ENCODE results near the gene PKDCC. TPM values are rescaled to one million over a fixed set of nuclear protein-coding genes. Genes with fewer than 3 reads are reported as not detected.
A peak's percentile ranks its signal among the peaks of the same experiment; 100 is the strongest.

PKDCC gene
- total and polyA plus RNA-seq, 2 of the 8 experiments (the other 6 are each of a cell fraction or from before 2014, with no cell fraction given) = 49.9 to 80.1 TPM

DNA sequence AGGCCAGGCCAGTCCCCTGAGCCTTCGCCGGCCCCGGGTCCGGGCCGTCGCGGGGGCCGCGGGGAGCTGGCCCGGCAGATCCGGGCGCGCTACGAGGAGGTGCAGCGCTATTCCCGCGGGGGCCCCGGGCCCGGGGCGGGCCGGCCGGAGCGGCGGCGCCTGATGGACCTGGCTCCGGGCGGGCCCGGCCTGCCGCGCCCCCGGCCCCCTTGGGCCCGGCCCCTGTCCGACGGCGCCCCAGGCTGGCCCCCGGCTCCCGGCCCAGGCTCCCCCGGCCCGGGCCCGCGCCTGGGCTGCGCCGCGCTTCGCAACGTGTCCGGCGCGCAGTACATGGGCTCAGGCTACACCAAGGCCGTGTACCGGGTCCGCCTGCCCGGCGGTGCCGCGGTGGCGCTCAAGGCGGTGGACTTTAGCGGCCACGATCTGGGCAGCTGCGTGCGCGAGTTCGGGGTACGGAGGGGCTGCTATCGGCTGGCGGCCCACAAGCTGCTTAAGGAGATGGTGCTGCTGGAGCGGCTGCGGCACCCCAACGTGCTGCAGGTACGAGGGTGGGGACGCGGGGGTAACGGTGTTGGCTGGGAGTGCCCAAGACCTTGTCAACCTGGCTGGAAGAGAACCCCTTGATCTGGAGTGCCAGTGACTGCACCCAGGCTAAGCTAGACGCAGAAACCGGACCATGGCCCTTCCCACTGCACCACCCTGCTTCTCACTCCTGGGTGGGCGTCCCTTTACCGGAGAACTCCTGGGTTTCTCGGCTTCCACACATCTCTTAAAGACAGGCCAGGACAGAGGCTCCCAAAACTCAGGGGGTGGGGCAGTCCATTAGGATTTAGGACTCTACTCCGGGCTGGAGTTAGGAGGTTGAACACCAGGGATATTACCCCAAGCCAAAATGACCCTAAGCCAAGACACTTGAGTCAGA is 739 bp downstream of the PKDCC start (continued):
- TF ChIP-seq KDM1A (IDR thresholded peaks at IDR 0.05; ENCODE audit: borderline replicate concordance, low read length) (no peak), EZH2 (IDR thresholded peaks at IDR 0.05; ENCODE audit: low read depth, low read length, severe bottlenecking) (no peak), SAP30 (IDR thresholded peaks at IDR 0.05; ENCODE audit: insufficient read depth, insufficient replicate concordance, low read length) (no peak), SIRT6 (IDR thresholded peaks at IDR 0.05; ENCODE audit: low read length) (no peak), SRF (IDR thresholded peaks at IDR 0.05; ENCODE audit: low read depth, low read length) (no peak), NANOG (IDR thresholded peaks at IDR 0.05; ENCODE audit: insufficient read depth, low read depth, low read length, poor library complexity, severe bottlenecking) (no peak), SP1 (IDR thresholded peaks at IDR 0.05; ENCODE audit: low read depth, low read length) (no peak), NRF1 (IDR thresholded peaks at IDR 0.05; ENCODE audit: low read depth, low read length) (no peak), ASH2L (IDR thresholded peaks at IDR 0.05; ENCODE audit: low read length) (peak; percentile 70), HDAC6 (IDR thresholded peaks at IDR 0.05; ENCODE audit: low read depth, low read length) (no peak), POLR2AphosphoS5 (IDR thresholded peaks at IDR 0.05; ENCODE audit: low read depth, low read length) (no peak), HDAC2 (IDR thresholded peaks at IDR 0.05; ENCODE audit: borderline replicate concordance in 1 of 2, low read depth in 2 of 2, low read length in 2 of 2) (peak in 1 of 2 experiments; percentile 37; a peak in 1 of 4 replicates), EP300 (IDR thresholded peaks at IDR 0.05; ENCODE audit: borderline replicate concordance in 1 of 2, low read depth in 2 of 2, low read length in 2 of 2) (no peak), JUN (IDR thresholded peaks at IDR 0.05; ENCODE audit: low read depth, low read length) (no peak), SIN3A (conservative IDR thresholded peaks at IDR 0.05 in 1 of 2, IDR thresholded peaks at IDR 0.05 in 1 of 2; ENCODE audit: low read depth in 1 of 2, low read length in 2 of 2) (no peak)
- TF ChIP-seq, protein P1, sequence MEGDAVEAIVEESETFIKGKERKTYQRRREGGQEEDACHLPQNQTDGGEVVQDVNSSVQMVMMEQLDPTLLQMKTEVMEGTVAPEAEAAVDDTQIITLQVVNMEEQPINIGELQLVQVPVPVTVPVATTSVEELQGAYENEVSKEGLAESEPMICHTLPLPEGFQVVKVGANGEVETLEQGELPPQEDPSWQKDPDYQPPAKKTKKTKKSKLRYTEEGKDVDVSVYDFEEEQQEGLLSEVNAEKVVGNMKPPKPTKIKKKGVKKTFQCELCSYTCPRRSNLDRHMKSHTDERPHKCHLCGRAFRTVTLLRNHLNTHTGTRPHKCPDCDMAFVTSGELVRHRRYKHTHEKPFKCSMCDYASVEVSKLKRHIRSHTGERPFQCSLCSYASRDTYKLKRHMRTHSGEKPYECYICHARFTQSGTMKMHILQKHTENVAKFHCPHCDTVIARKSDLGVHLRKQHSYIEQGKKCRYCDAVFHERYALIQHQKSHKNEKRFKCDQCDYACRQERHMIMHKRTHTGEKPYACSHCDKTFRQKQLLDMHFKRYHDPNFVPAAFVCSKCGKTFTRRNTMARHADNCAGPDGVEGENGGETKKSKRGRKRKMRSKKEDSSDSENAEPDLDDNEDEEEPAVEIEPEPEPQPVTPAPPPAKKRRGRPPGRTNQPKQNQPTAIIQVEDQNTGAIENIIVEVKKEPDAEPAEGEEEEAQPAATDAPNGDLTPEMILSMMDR (IDR thresholded peaks at IDR 0.05; ENCODE audit: control extremely low read depth in 1 of 3, insufficient read depth in 1 of 3, low read depth in 1 of 3, low read length in 3 of 3) = no peak
- TF ChIP-seq, protein P2, sequence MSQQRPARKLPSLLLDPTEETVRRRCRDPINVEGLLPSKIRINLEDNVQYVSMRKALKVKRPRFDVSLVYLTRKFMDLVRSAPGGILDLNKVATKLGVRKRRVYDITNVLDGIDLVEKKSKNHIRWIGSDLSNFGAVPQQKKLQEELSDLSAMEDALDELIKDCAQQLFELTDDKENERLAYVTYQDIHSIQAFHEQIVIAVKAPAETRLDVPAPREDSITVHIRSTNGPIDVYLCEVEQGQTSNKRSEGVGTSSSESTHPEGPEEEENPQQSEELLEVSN (IDR thresholded peaks at IDR 0.05) = no peak
- TF ChIP-seq, protein P3, sequence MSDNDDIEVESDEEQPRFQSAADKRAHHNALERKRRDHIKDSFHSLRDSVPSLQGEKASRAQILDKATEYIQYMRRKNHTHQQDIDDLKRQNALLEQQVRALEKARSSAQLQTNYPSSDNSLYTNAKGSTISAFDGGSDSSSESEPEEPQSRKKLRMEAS (IDR thresholded peaks at IDR 0.05) = peak; percentile 41; the same call in 1 of the 2 replicates
